HG02840 (cell line): ENCODE results near the gene PHOSPHO1.

Experiments used
- ATAC-seq: cut with Tn5 transposase; IDR thresholded peaks from one replicate; pipeline ENCODE4 v1.9.1; 2021; ENCODE audit warnings: mild to moderate bottlenecking, moderate library complexity, moderate number of reproducible peaks; ENCODE audit not compliant: unreplicated experiment, low FRiP score

The PHOSPHO1 gene

DNA sequence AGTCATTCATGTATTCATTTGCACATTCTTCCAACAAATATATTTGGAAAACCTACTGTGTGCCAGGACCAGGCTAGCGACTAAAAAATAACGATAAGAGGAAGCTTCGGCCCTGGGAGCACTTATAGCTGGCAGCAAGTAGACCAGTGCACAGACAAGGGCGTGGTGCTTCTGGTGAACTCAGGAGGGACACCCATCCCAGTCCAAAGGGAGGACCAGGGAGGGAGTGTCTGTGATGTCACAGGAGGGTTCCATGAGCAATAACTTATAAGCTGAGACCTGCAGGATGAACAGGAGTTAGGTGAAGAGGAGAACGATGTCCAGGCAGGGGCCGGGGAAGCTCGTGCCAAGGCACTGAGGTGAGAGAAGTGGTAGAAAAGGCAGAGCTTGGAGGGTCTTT lies 17.4 kb upstream of the PHOSPHO1 start:
- no peak for ATAC-seq

DNA sequence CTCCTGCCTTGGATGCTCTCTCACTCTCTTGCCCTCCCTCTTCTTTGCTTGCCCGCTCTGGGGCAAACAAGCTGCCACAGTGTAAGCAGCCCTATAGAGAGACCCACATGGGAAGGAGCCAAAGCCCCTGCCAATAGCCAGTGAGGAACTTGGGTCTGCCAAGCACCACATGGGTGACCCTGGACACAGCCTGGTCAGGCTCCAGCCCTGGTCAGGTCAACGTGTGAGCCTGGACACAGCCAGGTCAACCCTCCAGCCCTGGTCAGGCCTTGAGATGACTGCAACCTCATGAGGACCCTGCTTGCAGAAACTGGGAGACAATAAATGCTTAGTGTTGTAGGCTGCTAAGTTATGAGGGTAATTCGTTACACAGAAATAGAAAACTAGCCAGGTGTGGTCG lies 14.3 kb upstream of the PHOSPHO1 start:
- no peak for ATAC-seq

- ATAC-seq = no peak
Measured at GRCh38 chr17:49242813-49243212, 12.2 kb upstream of the PHOSPHO1 start.

GRCh38 chr17:49241692-49242397 lies 11.3 kb upstream of the PHOSPHO1 start:
- ATAC-seq = no peak

GRCh38 chr17:49241040-49241439 lies 10.5 kb upstream of the PHOSPHO1 start:
- ATAC-seq = no peak

DNA sequence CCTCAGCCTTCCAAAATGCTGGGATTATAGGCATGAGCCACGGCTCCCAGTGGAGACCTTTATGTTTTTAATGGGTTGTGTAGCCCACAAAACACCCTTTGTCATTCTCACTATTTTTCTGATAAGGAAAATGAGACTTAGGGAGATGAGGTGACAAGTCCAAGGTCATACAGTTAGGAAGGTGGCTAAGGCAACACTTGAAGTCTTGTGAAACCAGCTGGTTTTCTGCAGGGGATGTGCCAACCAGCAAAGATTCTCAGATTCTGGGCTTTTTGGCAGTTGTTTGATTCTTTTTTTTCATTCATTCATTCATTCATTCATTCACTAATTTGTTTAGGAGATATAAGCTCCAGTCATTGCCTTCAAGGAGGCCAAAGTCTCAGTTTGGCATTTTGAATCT lies 10.0 kb upstream of the PHOSPHO1 start:
- no peak for ATAC-seq

- no peak for ATAC-seq
Measured at GRCh38 chr17:49239963-49240362, 9.4 kb upstream of the PHOSPHO1 start.

GRCh38 chr17:49235896-49236295 lies 5.3 kb upstream of the PHOSPHO1 start:
- no peak for ATAC-seq

DNA sequence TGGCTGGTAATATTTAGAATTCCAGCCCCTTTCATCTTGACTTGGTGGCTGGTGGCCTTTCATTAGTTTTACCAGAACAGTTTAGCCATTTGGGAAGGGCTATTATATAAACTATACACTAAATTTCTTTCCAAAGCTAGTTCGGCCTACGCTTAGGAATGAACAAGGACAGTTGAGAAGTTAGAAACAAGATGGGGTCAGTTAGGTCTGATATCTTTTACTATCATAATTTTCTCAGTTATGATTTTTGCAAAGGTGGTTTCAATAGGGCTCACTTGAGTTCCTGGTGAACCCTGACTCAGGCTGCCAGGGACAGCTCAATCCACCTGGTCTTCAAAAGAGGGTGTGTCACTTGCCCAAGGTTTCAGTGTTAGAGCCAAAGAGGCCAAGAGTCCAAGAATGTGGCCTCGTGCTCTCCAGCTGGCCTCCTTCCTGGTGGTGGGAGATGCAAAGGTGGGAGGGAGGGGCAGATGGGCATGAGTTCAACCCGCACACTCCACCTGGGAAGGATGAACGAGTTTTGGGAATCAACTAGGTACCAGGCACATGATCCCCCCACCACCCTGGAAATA lies 4.0 kb upstream of the PHOSPHO1 start:
- ATAC-seq = no peak

DNA sequence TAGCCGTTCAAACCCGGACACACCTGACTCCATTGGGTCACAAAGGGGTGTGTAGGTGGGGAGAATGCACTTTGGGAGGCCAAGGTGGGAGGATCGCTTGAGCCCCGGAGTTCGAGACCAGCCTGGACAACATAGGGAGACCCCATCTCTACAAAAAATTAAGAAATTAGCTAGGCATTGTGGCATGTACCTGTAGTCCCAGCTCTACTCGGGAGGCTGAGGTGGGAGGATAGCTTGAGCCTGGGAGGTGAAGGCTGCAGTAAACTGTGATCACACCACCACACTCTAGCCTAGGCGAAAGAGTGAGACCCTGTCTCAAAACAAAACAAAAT lies 942 bp upstream of the PHOSPHO1 start:
- ATAC-seq = no peak

- no peak for ATAC-seq
Measured at GRCh38 chr17:49229805-49230600, 584 bp downstream of the PHOSPHO1 start.

GRCh38 chr17:49229076-49229804 lies 1.3 kb downstream of the PHOSPHO1 start:
- ATAC-seq = no peak

DNA sequence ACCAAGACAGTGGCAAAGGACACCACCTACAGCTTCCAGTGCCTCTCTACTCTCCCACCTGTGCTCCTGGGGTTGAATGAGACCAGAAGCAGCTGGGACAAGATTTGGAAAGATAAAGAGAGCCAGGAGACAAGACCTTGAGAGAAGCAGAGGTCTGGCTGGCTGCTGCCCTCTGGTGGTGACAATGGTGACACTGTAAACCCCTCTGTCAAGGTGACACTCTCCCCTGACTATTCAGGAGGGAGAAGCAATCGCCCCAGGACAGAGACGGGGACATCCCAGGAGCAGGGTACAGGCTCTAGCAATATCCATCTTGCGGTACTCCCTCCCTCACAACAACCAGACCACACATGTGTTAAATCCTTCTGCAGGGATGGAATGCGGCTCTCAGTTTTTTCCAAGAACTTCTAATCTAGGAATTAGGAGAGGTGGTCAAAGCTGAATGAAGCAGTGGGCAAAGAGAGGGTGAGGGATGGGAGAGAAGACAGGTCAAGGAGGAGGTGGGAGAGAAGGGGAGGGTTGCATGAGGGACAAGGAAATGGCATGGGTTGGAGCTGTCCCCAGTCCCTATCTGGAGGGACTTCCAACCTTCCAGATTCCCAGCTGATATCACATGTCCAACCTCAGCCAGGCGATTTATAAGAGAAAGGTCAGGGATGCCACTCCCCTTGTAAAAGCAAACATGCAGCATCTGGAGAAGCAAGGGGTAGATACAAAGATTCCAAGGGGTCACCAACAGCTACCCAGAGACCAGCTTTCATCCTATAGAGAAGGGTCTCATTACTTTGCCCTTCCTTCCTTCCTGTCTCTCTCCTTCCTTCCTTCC lies 2.9 kb downstream of the PHOSPHO1 start:
- no peak for ATAC-seq

DNA sequence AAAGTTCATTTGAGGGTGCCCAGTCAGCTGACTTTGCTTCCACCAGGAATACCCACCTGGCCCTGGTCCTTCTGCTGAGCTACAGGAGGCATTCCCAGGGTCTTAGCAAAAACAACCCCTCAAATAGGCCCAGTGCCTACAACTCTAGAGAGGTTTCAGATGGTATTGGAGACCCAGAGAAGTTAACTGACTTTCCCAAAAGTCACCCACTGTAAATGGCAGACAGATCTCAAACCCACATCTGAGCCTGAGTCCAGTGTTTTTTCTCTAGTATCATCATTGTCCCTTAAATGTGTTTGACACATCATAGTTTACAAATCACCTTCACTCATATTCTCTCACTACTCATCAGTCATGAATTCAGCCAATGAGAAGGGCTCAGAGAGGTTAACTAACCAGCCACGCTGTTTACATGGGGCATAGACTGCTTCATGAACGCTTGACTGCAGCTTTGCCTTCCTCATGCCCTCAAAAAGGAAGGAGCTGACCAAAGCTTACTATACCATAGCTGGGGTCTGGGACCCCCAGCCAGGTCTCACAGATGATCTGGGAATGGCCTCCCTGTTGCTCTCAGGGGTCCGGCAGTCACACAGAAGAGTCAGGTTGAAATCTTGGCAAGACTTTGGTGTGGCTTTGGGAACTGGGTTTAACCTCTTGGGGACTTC lies 3.7 kb downstream of the PHOSPHO1 start:
- no peak for ATAC-seq

- ATAC-seq = no peak
Measured at GRCh38 chr17:49225554-49226236, 4.9 kb downstream of the PHOSPHO1 start.

DNA sequence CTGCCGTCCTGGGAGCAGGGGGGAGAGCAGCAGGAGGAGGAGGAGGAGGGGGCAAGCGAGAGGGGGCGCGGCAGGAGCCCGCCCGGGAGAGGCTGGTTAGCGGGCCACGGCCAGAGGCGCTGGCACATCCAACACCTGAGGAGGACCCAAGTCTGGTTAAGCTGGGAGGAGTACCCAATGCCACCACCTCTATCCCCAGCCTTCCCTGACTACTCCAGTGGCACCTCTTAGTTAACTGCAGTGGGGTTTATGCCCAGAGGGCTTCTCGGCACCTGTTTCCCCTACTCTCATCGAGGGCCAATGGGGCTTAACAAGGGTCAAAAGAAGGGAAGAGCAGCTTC lies 5.6 kb downstream of the PHOSPHO1 start:
- no peak for ATAC-seq

DNA sequence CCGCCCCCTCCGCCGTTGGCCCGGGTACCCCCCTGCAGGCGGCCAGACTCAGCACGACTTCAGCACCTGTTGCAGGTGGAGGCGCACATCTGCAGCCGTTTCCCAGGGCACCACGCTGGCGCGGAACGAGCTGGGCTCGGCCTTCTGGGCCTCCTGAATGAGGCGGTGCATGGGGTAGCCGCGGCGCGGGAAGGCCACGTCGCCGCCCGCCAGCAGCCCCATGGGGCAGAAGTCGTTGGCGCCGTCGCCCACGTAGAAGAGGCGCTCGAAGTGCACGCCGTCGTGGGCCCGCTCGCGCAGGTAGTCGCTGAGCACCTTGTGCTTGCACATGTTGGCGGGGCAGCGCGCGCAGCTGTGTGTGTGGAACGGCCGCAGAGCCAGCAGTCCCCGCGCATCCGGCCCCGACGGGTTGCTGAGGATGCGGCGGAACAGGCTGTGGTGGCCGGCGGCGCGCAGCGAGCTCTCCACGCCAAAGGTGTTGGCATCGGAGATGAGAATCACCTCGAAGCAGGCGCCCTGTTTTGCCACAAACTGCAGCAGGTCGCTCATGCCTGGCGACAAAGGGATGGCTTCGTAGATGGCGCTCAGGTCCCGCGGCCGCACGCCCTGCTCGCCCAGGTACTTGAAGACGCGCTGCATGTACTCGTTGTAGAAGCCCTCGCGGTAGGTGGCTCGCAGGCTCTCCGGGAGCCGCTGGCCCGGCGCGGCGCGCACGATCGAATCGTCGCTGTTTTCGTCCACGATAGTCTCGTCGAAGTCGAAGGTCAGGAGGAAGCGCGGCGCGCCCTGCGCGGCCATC lies 6.2 kb downstream of the PHOSPHO1 start:
- ATAC-seq = no peak

GRCh38 chr17:49223517-49224197 lies 6.9 kb downstream of the PHOSPHO1 start:
- ATAC-seq = no peak
